ENCODE data around the gene PRRC1.

Gene PRRC1

DNA sequence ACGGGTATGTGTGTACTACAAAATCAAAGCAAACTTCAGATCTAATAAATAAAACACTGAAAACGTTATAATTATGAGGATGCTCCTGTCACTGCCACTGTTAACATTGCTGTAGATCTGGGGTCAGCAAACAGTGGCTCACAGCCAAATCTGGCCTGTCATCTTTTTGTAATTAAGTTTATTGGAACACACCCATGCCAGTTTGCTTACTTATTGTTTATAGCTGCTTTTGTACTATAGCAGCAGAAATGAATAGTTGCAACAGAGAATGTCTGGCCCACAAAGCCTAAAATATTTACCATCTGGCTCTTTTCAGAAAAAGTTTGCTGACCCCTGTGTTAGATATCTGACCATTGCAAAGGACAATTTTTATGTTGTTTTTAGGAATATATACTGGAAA is 32.1 kb downstream of the PRRC1 start:
- Histone ChIP-seq H3K4me3 (ENCODE audit: low read length) (no peak overlapping the region), H3K27ac (ENCODE audit: low read depth, low read length) (no peak overlapping the region), H3K27me3 (ENCODE audit: insufficient read depth, low read length) (no peaks in the 10 kb centered on the region), H3K36me3 (ENCODE audit: insufficient read depth, low read length) (peaks cover 93% of the 10 kb centered on the region), H3K9ac (ENCODE audit: low read depth, low read length) (no peak overlapping the region), H3K9me3 (ENCODE audit: insufficient read depth, low read depth, low read length) (0 out of 2 replicates have a peak, but pooled peaks cover 3% of the 10 kb centered on the region), H3K4me1 (ENCODE audit: insufficient read depth, low read length) (no peaks in the 10 kb centered on the region)
- 100% methylated on average over 1 of the region's 2 CpGs for WGBS

DNA sequence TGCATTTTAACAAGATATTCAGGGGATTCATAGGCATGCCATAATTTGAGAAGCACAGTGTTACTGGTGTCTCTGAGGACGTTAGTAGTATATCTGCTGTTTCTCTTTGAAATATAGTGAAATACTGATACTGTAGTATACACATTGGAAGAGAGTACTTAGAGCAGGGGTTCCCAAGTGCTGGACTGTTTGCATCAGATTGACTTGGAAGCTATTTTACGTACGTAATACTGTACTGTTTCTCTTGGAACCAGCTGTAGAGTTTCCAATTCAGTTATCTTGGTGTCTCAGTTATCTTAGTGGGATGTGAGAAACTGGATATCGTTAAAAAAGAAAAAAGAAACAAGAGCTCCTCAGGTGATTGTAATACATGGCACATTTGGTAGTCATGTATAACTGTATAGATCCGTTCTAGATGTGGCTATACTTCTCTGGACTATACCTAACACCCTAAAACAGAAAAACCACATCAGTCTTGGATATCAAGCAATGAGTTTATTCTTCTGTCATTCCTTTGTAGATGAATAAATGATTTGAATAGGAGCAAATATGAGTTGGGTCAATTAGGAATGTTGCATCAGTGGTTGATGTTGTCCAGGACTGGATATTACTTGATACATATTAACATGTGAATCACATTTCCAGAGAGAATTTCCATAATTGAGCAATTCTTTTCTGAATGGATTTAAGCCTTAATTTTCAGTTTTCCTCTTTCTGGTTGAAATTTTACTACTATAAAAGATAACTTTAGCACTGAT is 33.4 kb downstream of the PRRC1 start:
- no peaks in the 10 kb centered on the region for H3K4me1 ChIP-seq (ENCODE audit: insufficient read depth, low read length)
- peaks cover 94% of the 10 kb centered on the region for H3K36me3 ChIP-seq (ENCODE audit: insufficient read depth, low read length)
- WGBS, result 94% methylated on average over 4 of the region's 5 CpGs

DNA sequence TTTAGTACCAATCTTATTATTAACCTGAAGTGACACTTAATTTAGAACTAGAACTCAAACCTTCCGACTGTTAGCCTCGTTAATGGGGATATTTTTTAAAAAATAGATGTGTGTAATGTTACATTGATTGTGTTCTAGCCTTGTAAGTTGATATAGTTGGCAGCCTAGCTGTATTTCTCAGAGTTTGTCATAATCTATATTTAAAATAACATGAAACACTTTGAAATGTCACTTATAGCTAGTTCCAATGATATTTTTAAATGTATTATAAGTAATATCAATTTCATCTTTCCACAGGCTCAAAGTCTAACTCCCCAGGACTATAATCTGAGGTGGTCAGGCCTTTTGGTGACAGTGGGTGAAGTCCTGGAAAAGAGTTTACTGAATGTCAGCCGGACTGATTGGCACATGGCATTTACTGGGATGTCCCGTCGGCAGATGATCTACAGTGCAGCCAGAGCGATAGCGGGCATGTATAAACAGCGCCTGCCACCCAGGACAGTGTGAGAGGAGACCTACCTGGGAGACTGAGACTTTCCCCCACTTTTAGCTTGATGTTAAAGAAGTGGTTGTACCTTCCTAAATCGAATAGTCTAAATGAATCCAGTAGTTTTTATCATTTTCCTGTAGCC is 34.1 kb downstream of the PRRC1 start:
- 95% methylated on average over 9 of the region's 9 CpGs for WGBS
- Histone ChIP-seq H3K27ac (ENCODE audit: low read depth, low read length) (no peak overlapping the region), H3K9me3 (ENCODE audit: insufficient read depth, low read depth, low read length) (no peaks in the 10 kb centered on the region), H3K36me3 (ENCODE audit: insufficient read depth, low read length) (peaks cover 88% of the 10 kb centered on the region), H3K9ac (ENCODE audit: low read depth, low read length) (no peak overlapping the region), H3K4me3 (ENCODE audit: low read length) (no peak overlapping the region), H3K4me1 (ENCODE audit: insufficient read depth, low read length) (no peaks in the 10 kb centered on the region), H3K27me3 (ENCODE audit: insufficient read depth, low read length) (no peaks in the 10 kb centered on the region)

More for the DNA sequence above, 33.4 kb downstream of the PRRC1 start:
- H3K9me3 ChIP-seq (ENCODE audit: insufficient read depth, low read depth, low read length), result no peaks in the 10 kb centered on the region
- H3K4me3 ChIP-seq (ENCODE audit: low read length), result no peak overlapping the region
- no peak overlapping the region for H3K27ac ChIP-seq (ENCODE audit: low read depth, low read length)
- no peak overlapping the region for H3K9ac ChIP-seq (ENCODE audit: low read depth, low read length)
- H3K27me3 ChIP-seq (ENCODE audit: insufficient read depth, low read length), result no peaks in the 10 kb centered on the region

DNA sequence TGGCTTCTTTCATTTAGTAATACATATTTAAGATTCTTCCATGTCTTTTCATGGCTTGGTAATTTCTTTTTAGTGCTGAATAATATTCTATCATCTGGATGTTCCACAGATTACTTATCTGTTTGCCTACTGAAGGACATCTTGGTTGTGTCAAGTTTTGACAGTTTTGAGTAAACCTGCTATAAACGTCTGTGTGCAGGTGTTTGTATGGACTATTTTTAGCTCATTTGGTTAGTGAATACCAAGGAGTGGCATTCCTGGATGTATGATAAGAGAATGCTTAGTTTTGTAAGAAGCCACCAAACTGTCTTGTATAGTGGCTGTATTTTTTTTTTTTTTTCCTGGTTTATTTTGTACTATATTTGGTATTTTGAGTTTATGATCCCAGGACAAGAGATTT is 38.4 kb downstream of the PRRC1 start:
- Histone ChIP-seq H3K4me1 (ENCODE audit: insufficient read depth, low read length) (no peaks in the 10 kb centered on the region), H3K4me3 (ENCODE audit: low read length) (no peak overlapping the region), H3K36me3 (ENCODE audit: insufficient read depth, low read length) (peaks cover 46% of the 10 kb centered on the region), H3K9ac (ENCODE audit: low read depth, low read length) (no peak overlapping the region), H3K9me3 (ENCODE audit: insufficient read depth, low read depth, low read length) (no peaks in the 10 kb centered on the region), H3K27ac (ENCODE audit: low read depth, low read length) (no peak overlapping the region), H3K27me3 (ENCODE audit: insufficient read depth, low read length) (no peaks in the 10 kb centered on the region)
- whole genome bisulfite sequencing, result 90% methylated on average over 1 of the region's 1 CpG

DNA sequence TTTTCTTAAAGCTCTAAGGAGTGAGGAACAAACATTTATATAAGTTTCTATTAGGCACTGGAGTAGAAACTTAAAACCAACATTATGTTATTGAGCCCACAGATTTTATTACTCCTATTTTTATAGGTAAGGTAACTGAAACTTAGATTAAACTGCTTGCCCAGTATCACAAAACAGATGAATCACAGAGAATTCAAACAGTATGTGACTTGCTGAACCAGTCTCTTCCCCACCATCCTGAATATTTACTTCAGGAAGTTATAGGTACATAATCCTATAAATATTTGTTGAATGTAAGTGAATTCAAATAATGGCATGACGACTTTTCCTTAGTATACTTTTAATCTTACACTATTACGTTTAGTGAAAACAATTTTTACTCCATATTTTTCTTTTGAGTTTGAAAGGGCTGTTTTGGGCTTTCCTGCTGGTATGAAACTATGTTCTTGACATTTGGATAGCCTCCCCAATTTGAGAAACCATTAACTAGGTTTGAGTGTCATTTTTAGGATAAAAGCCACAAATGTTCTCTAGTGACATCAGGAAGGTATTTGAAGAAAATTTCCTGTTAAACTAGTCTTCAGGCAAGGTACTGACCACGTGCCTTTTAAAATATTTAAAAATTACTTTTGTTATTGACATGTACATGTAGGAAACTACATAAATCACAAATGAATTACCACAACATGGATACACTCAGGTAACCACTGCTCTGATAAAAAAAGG is 39.3 kb downstream of the PRRC1 start:
- no peak overlapping the region for H3K4me3 ChIP-seq (ENCODE audit: low read length)
- no peaks in the 10 kb centered on the region for H3K9me3 ChIP-seq (ENCODE audit: insufficient read depth, low read depth, low read length)
- H3K36me3 ChIP-seq (ENCODE audit: insufficient read depth, low read length), result peaks cover 36% of the 10 kb centered on the region
- no peak overlapping the region for H3K9ac ChIP-seq (ENCODE audit: low read depth, low read length)
- no CpG with 5 or more reads among the region's 3 CpGs for WGBS
- no peaks in the 10 kb centered on the region for H3K4me1 ChIP-seq (ENCODE audit: insufficient read depth, low read length)
- H3K27me3 ChIP-seq (ENCODE audit: insufficient read depth, low read length), result no peaks in the 10 kb centered on the region
- H3K27ac ChIP-seq (ENCODE audit: low read depth, low read length), result no peak overlapping the region

DNA sequence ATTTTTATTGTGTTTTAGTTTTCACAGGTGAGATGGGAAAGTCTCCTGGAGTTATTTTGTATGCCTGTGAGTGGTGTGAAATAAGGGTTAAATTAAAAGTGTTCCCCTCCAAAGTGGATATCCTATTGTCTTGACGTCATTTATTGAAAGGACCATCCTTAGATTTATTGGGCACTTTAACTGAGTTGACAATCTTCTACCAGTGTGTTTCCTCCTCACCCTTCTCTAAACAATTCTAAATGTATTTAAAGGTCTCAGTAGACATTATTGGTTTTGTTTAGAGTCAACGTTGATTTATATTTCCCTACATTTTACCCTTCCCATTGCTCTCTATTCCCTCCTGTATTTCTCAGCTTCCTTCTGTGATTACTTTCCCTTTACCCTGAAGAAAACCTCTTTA is 40.8 kb downstream of the PRRC1 start:
- 96% methylated on average over 2 of the region's 2 CpGs for WGBS
- H3K4me3 ChIP-seq (ENCODE audit: low read length), result no peak overlapping the region
- H3K27me3 ChIP-seq (ENCODE audit: insufficient read depth, low read length), result no peaks in the 10 kb centered on the region
- peaks cover 21% of the 10 kb centered on the region for H3K36me3 ChIP-seq (ENCODE audit: insufficient read depth, low read length)
- no peaks in the 10 kb centered on the region for H3K9me3 ChIP-seq (ENCODE audit: insufficient read depth, low read depth, low read length)
- no peak overlapping the region for H3K27ac ChIP-seq (ENCODE audit: low read depth, low read length)
- H3K4me1 ChIP-seq (ENCODE audit: insufficient read depth, low read length), result no peaks in the 10 kb centered on the region
- H3K9ac ChIP-seq (ENCODE audit: low read depth, low read length), result no peak overlapping the region

DNA sequence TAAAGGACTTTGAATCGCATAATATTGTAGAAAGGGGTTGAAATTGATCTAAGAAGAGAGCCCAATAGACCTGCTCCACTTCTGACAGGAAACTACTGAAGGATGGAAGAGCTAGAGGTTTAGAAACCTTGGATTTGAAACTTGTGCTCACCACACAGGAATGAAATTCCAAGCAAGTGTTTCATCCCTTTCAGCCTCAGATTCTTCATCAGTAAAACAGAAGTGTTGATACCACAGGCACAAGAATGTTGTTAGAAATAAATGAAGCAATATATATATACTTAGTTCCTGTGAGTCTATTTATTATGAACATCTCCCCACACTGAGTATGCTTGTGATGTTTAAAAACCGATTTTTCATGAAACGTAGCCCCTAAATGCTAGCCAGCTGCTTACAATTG is 43.8 kb downstream of the PRRC1 start:
- H3K9me3 ChIP-seq (ENCODE audit: insufficient read depth, low read depth, low read length), result no peaks in the 10 kb centered on the region
- no peak overlapping the region for H3K27ac ChIP-seq (ENCODE audit: low read depth, low read length)
- H3K4me3 ChIP-seq (ENCODE audit: low read length), result no peak overlapping the region
- WGBS, result 91% methylated on average over 3 of the region's 3 CpGs
- H3K27me3 ChIP-seq (ENCODE audit: insufficient read depth, low read length), result no peaks in the 10 kb centered on the region
- H3K36me3 ChIP-seq (ENCODE audit: insufficient read depth, low read length), result no peaks in the 10 kb centered on the region
- H3K9ac ChIP-seq (ENCODE audit: low read depth, low read length), result no peak overlapping the region
- H3K4me1 ChIP-seq (ENCODE audit: insufficient read depth, low read length), result no peaks in the 10 kb centered on the region

DNA sequence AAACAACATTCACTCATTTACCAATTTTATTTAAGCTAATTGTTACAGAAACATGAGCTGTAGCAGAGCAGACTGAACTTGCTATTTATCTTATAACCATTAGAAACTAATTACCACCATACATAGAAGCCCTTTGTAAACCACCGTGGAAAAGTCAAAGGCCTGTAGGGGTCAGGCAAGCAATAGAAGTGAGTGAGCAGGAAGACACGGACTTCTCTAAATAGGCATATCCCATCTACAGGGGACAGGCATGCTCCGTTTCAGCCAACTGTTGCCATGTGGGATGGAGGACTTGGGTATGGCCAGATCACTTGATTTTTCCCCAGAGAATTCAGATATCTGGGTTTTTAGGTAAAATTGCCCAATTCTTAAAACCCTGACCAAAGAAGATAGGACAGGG is 44.8 kb downstream of the PRRC1 start:
- Histone ChIP-seq H3K36me3 (ENCODE audit: insufficient read depth, low read length) (no peaks in the 10 kb centered on the region), H3K27me3 (ENCODE audit: insufficient read depth, low read length) (no peaks in the 10 kb centered on the region), H3K4me1 (ENCODE audit: insufficient read depth, low read length) (no peaks in the 10 kb centered on the region), H3K9me3 (ENCODE audit: insufficient read depth, low read depth, low read length) (no peaks in the 10 kb centered on the region), H3K9ac (ENCODE audit: low read depth, low read length) (no peak overlapping the region), H3K4me3 (ENCODE audit: low read length) (no peak overlapping the region), H3K27ac (ENCODE audit: low read depth, low read length) (no peak overlapping the region)
- WGBS, result 23% methylated on average over 3 of the region's 3 CpGs

DNA sequence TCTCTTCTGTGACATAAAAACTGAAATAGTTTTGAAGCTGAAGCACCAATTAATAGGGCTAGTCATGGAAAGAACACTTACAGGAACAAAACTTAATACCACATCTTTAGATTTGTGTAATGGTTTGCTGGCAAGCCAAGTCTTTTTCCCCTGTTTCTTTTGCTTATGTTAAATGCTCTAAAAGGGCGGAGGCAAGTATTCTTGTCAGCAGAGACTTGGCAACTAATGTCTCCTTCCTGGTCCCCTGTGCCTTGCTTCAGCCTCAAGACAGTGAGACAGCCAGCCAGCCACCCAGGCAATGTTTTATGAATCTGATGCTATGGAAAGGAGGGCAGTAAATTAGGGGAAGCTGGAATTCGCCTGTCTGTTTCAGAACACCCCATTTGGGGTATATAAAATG is 45.7 kb downstream of the PRRC1 start:
- Histone ChIP-seq H3K27me3 (ENCODE audit: insufficient read depth, low read length) (no peaks in the 10 kb centered on the region), H3K27ac (ENCODE audit: low read depth, low read length) (no peak overlapping the region), H3K9me3 (ENCODE audit: insufficient read depth, low read depth, low read length) (no peaks in the 10 kb centered on the region), H3K4me3 (ENCODE audit: low read length) (no peak overlapping the region), H3K4me1 (ENCODE audit: insufficient read depth, low read length) (no peaks in the 10 kb centered on the region), H3K9ac (ENCODE audit: low read depth, low read length) (no peak overlapping the region; the same call in 1 of the 2 replicates), H3K36me3 (ENCODE audit: insufficient read depth, low read length) (no peaks in the 10 kb centered on the region)
- WGBS, result 89% methylated on average over 2 of the region's 2 CpGs

DNA sequence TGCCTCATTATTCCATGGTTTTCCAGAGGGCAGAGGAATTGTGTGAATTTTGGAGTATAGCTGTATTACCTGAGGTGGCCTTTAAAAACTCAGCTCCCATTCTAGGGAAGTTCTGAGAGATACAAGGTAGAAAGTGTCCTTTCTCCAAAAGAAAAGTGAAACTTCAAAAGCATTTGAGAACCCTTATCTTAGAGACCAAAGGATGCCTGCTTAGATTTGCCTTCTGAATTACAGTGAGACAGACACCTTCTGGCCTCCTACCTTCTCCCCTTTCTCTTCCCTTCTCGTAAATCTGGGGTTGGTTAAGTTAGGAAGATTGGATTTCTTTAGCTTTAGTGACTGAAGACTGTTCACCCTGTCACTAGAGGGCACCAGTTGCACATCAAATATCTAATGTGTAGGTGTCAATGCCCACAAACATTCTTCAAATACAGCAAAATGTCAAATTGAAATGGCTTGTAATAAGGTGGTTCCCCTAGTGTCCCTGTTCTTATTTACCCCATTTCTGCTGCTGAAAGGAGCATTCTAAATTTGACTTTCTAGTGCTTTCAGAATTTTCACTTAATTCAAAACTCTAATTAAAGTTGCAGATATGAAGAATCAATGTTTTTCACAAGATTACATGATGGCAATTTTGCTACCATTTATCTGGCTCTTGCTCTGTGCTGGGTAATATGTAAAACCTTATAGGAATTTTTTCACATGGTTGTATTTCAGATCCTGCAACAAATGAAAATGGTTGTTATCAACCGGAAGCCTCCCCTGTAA is 46.7 kb downstream of the PRRC1 start:
- no CpG with 5 or more reads among the region's 2 CpGs for WGBS
- Histone ChIP-seq H3K4me3 (ENCODE audit: low read length) (no peak overlapping the region), H3K9me3 (ENCODE audit: insufficient read depth, low read depth, low read length) (no peaks in the 10 kb centered on the region), H3K9ac (ENCODE audit: low read depth, low read length) (no peak overlapping the region), H3K27ac (ENCODE audit: low read depth, low read length) (no peak overlapping the region), H3K36me3 (ENCODE audit: insufficient read depth, low read length) (no peaks in the 10 kb centered on the region), H3K4me1 (ENCODE audit: insufficient read depth, low read length) (no peaks in the 10 kb centered on the region), H3K27me3 (ENCODE audit: insufficient read depth, low read length) (no peaks in the 10 kb centered on the region)

All from HUES64 (cell line).